Effector memory CD8-positive, alpha-beta T cell (primary cell): ENCODE results near the gene TRERF1.

Experiments
- ATAC-seq: fragments of 150-1000 bp; cut with Tn5 transposase; replicated peaks from 2 replicates; pipeline ENCODE4 v1.10.0; 2021; ENCODE audit warnings: mild to moderate bottlenecking, moderate library complexity
- DNase-seq, 3 experiments: peaks; one replicate each; pipeline ENCODE4 v3.0.0; 2021
- H3K27ac Mint-ChIP-seq, 2 donors: one replicate each; pipeline ENCODE4 v1.8.0; 2022; ENCODE audit warnings: mild to moderate bottlenecking in 2 of 2, mixed read lengths in 2 of 2, moderate library complexity in 2 of 2
- H3K27me3 Mint-ChIP-seq, 2 donors: one replicate each; pipeline ENCODE4 v1.8.0; 2022; ENCODE audit warnings: mixed read lengths in 2 of 2
- H3K36me3 Mint-ChIP-seq: one replicate; pipeline ENCODE4 v1.8.0; 2022; ENCODE audit warnings: mild to moderate bottlenecking, moderate library complexity, mixed read lengths; ENCODE audit not compliant: insufficient read depth
- H3K4me1 Mint-ChIP-seq, 2 donors: one replicate each; pipeline ENCODE4 v1.8.0; 2022; ENCODE audit warnings: low read depth in 2 of 2, mixed read lengths in 2 of 2
- H3K4me3 Mint-ChIP-seq, 2 donors: one replicate each; pipeline ENCODE4 v1.8.0; 2022; ENCODE audit warnings: mild to moderate bottlenecking in 2 of 2, mixed read lengths in 2 of 2, moderate library complexity in 2 of 2
- H3K9me3 Mint-ChIP-seq, 2 donors: one replicate each; pipeline ENCODE4 v1.8.0; 2022; ENCODE audit warnings: mixed read lengths in 2 of 2

The TRERF1 gene

DNA sequence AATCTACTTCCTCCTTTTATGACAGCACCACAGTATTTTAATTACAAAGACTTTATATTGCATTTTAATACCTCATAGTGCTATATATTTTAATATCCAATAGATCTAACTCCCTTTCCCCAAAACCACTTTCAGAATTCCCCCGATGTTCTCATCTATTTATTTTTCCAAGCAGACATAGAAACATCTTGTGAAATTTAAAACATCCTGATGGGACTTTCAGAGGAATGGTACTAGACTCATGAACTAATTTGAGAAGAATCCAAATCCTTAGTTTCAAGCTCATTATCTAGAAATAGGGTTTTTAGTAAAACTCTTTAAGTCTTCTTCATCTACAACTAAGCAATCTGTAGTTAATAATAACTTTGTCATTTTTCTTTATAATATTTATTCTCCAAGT is 97.0 kb downstream of the TRERF1 start:
- H3K9me3 Mint-ChIP-seq = no peaks in the 10 kb centered on the region
- no peaks in the 10 kb centered on the region for H3K27me3 Mint-ChIP-seq
- no peak overlapping the region for H3K4me3 Mint-ChIP-seq
- H3K4me1 Mint-ChIP-seq = peaks cover 23 to 32% of the 10 kb centered on the region in 2 donors
- no peak overlapping the region for H3K27ac Mint-ChIP-seq
- H3K36me3 Mint-ChIP-seq = peaks cover 15% of the 10 kb centered on the region
- DNase-seq (no peak), ATAC-seq (no peak)

DNA sequence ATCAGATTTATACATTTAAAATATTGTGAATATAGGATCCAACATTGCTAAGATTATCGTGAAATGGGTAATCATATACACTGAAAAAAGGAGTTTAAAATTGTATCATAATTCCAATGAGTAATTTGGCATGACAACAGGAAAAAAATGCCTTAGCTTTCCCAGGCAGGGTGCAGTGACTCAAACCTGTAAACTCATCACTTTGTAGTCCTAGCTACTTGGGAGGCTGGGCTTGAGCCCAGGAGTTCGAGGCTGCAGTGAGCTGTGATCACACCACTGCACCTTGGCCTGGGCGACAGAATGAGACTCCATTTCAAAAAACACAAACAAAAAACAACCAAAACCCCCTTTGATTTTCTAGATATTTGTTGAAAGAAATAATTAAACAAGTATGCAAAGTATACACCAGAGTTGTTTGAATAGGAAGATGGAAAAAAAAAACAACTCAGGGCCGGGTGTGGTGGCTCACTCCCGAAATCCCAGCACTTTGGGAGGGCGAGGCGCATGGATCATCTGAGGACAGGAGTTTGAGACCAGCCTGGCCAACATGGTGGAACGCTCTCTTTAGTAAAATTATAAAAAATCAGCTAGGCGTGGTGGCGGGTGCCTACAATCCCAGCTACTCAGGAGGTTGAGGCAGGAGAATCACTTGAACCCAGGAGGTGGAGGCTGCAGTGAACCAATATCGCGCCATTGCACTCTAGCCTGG is 98.7 kb downstream of the TRERF1 start:
- Mint-ChIP-seq H3K27ac (no peak overlapping the region), H3K36me3 (peaks cover 15% of the 10 kb centered on the region), H3K9me3 (no peaks in the 10 kb centered on the region), H3K4me3 (no peak overlapping the region), H3K27me3 (no peaks in the 10 kb centered on the region), H3K4me1 (peaks cover 19 to 25% of the 10 kb centered on the region in 2 donors)
- DNase-seq (no peak), ATAC-seq (no peak)

DNA sequence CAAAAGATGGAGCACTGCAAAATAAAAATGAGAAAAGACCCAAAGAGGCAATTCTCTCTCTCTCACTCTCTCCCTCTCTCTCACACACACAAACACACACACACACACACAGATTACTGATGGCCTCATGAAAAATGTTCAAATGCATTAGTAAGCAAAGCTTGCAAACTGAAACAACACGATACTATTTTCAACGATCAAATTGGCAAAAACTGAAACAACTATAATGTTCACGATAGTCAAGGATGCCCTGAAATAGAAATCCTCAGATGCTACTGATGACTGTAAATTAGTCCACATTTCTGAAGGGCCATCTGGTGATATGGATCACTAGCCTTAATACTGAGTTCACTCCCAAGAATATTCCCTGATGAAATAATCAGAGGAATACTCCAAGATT is 100.8 kb downstream of the TRERF1 start:
- Mint-ChIP-seq H3K27me3 (no peaks in the 10 kb centered on the region), H3K36me3 (peaks cover 4% of the 10 kb centered on the region), H3K4me1 (peaks cover 23 to 28% of the 10 kb centered on the region in 2 donors), H3K4me3 (no peak overlapping the region), H3K9me3 (no peaks in the 10 kb centered on the region), H3K27ac (no peak overlapping the region)
- no peak for ATAC-seq
- DNase-seq = no peak

DNA sequence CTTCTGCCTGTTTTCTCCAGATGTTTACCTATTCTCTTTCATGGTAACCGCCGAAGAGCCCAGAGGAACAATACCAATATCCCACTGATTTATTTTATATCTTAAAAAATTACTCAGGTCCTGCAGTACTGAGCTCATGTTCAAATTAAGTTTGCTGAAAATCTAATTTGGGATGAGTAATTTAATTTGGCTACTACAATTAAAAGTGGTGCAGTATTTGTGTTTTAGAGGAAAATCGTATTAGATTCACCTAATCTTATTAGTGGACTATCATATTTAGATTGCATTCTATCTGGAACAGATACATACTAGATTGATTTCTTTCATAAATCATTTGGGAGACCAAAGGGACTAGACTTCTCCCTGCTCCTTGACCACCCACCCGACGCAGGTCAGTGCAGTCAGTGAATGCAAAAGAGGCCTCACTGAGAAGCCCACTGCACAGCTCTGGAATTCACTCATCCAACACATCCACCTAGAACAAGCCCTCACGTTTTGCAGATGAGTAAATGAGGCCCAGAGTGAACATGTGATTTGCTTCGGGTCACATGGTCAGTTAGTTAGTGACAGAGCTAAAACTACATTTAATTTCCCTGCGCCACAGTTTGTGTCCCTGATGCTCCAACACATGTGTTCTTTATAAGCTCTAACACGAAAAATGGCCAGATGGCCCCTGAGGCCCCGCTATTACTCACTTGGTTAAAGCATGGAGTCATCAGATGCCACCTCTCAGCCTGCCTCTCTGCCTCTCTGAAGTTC is 101.8 kb downstream of the TRERF1 start:
- Mint-ChIP-seq H3K9me3 (no peaks in the 10 kb centered on the region), H3K4me1 (peaks cover 31 to 37% of the 10 kb centered on the region in 2 donors), H3K36me3 (peaks cover 4% of the 10 kb centered on the region), H3K27me3 (no peaks in the 10 kb centered on the region), H3K4me3 (no peak overlapping the region), H3K27ac (no peak overlapping the region)
- DNase-seq = no peak
- ATAC-seq = no peak

DNA sequence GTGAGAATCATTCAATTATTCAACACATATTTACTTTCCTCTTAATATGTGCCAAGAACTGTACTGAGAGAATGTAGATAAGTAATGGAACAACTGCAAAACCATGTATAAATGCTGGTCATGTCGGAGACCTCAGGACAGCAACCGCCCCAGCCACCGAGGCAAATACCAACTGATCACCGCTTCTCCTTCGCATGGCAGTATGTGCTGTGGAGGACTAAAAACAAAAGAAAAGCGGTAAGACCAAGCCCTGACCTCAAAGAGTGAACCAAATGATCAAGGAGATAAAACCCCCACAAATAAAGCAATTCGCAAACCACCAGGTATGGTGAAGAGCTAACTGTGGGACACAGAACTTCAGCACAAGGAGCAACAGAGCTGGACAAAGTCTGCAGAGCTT is 104.3 kb downstream of the TRERF1 start:
- Mint-ChIP-seq H3K27me3 (no peaks in the 10 kb centered on the region), H3K4me3 (peak overlapping the region in 1 of 2 donors; percentile 12), H3K9me3 (no peaks in the 10 kb centered on the region), H3K4me1 (peaks cover 41 to 44% of the 10 kb centered on the region in 2 donors), H3K27ac (peak overlapping the region in 1 of 2 donors; percentile 60), H3K36me3 (peaks cover 4% of the 10 kb centered on the region)
- ATAC-seq (peak; percentile 17), DNase-seq (no peak)

DNA sequence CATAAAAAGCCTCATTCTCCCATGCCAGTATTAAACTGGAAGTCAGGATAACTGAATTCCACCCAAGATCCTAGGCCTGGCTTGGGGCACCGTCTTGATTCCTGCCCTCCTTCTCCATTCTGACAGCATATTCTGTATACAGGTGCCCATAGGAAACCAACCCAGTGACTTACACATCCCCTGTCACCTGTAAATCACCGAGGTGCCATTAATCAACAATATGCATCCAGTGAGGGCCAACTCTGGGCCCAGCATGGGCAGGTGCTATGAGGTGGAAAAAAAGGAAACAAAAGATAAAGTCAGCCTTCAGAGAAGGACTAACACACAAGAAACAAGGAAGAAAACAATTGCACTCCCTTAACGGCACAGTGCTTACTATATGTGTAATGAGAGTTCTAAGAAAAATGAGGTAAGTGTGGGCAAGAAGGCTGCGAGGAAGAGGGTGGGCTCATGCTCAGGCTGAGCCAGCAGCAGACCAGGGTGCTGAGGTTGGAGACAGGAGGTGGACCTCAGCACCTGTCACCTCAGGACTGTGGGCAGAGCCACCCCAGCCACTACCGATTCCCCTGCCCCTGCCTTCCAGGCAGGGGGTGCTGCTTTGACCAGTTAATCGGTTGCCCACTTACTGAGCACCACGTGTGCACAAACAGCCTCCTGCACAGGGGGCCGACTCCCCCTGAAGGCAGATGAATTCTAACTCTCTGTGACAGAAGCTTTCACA is 105.9 kb downstream of the TRERF1 start:
- DNase-seq = no peak
- no peaks in the 10 kb centered on the region for H3K9me3 Mint-ChIP-seq

DNA sequence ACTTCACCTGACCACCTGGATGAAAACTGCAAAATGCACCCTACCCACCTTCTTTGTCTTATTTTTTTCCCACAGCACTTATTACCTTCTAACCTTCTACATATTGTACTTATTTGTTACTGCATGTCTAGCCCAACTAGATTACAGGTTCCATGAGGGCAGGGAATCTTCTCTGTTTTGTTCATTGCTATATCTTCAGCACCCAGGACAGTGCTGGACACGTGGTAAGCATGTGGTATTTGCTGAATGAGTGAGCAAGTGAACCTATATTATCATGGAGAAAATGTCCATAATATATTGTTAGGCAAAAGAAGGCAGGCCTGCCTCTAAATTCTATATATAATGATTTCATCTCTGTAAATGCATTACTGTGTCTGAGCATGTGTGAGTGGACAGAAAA is 107.0 kb downstream of the TRERF1 start:
- ATAC-seq (no peak), DNase-seq (no peak)
- no peaks in the 10 kb centered on the region for H3K9me3 Mint-ChIP-seq
- H3K36me3 Mint-ChIP-seq = peaks cover 4% of the 10 kb centered on the region
- H3K4me3 Mint-ChIP-seq = no peak overlapping the region
- H3K4me1 Mint-ChIP-seq = peaks cover 43 to 57% of the 10 kb centered on the region in 2 donors
- H3K27me3 Mint-ChIP-seq = no peaks in the 10 kb centered on the region
- peak overlapping the region in 1 of 2 donors; percentile 83 for H3K27ac Mint-ChIP-seq

More for the DNA sequence above, 105.9 kb downstream of the TRERF1 start:
- peaks cover 38 to 50% of the 10 kb centered on the region in 2 donors for H3K4me1 Mint-ChIP-seq
- peak; percentile 72 for ATAC-seq
- peak overlapping the region; percentile 3 to 83 for H3K27ac Mint-ChIP-seq
- H3K4me3 Mint-ChIP-seq = peak overlapping the region; percentile 59 to 61
- H3K36me3 Mint-ChIP-seq = peaks cover 4% of the 10 kb centered on the region
- no peaks in the 10 kb centered on the region for H3K27me3 Mint-ChIP-seq

DNA sequence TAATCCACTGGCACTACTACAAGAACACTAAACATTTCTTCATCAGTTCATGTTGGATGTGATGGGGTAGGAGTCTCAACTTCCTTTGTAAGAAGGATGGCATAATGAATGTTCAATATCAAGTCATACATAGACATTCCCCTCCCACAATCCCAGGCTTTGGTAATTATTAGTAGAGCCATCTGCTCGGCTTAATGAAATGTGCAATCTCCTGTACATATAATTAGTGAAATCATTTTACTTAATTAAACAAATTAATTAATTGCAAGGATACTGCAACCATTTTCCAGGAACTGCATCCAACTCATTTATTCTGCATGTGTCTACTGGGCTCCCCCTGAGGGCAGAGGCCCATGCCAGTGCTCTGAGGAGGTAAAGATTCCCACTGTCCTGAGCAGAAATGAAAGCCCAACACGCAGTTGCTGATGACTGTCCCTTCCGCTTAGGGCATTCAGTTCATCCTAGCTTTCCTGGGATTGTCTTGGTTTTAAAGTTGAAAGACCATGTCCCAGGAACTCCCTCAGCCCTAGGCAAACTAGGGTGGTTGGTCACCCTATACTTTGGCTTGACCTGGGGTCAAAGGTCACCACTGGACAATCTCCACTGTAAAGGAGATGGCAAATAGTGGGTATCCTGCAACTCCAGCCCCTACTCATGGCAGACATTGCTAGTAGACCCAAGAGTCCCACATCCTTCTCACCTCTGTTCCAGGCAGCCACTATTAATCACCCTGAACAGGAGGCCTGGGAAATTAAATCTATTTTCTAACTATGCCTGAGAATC is 109.8 kb downstream of the TRERF1 start:
- Mint-ChIP-seq H3K9me3 (no peaks in the 10 kb centered on the region), H3K27ac (no peak overlapping the region), H3K4me1 (peaks cover 52 to 74% of the 10 kb centered on the region in 2 donors), H3K4me3 (no peak overlapping the region), H3K27me3 (no peaks in the 10 kb centered on the region), H3K36me3 (no peaks in the 10 kb centered on the region)
- DNase-seq = no peak
- no peak for ATAC-seq

DNA sequence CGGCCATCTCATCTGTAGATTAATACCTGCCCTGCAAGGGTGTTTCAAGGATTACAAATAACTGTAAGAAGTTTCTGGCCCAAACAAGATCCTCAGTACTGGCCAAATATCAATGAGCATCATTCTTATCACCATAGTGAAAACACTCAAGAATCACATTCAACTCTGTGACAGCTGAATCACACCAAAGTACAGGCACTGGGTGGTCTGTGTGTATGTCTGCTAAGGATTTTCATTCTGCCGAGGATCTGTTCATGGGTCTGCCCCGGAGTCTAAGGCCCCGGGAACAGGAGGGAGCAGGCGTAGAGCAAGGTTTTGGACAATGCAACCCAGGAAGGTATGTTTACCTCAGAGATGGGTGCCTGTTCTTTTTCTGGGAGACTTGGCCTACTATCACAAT is 110.5 kb downstream of the TRERF1 start:
- H3K27me3 Mint-ChIP-seq = no peaks in the 10 kb centered on the region
- H3K4me1 Mint-ChIP-seq = peaks cover 55 to 76% of the 10 kb centered on the region in 2 donors
- H3K9me3 Mint-ChIP-seq = no peaks in the 10 kb centered on the region
- H3K4me3 Mint-ChIP-seq = no peak overlapping the region
- ATAC-seq (no peak), DNase-seq (no peak)
- no peaks in the 10 kb centered on the region for H3K36me3 Mint-ChIP-seq
- H3K27ac Mint-ChIP-seq = peak overlapping the region in 1 of 2 donors; percentile 23

DNA sequence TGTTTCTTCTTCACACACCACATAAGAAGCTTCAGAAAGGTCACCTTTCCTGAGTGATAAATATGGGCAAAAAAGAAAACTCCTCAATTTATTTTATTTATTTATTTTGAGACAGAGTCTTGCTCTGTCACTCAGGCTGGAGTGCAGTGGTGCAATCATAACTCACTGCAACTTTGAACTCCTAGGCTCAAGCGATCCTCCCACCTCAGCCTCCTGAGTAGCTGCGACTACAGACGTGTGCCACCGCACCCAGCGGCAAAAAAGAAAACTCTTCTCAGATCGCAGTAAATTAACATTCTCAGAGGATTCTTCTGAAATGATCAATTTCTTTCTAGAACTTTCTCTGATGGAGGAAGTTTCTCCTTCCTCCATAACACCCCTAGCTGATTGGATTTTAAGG is 111.2 kb downstream of the TRERF1 start:
- no peak for DNase-seq
- Mint-ChIP-seq H3K27me3 (no peaks in the 10 kb centered on the region), H3K27ac (peak overlapping the region; percentile 23 to 82), H3K4me3 (no peak overlapping the region), H3K36me3 (no peaks in the 10 kb centered on the region), H3K9me3 (no peaks in the 10 kb centered on the region), H3K4me1 (peaks cover 54 to 75% of the 10 kb centered on the region in 2 donors)
- no peak for ATAC-seq

DNA sequence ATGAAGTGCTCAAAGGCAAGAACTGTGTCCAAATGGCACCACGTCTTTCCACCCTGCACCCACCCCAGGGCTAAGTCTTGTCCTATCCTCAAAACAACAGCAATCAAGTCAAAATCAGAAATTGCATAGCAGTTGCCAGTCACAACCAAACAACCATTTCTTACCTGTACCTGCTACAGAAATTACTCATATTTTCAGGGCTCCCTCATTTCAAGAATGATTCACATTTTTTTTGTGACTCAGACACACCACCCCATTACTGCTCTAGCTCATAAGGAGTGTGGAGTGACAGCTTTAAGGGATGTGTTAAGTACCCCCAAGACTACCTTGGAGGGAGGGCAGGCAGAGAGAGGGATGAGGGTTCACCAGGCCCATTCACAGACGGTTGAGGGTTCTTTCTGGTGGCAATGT is 111.7 kb downstream of the TRERF1 start:
- peaks cover 51 to 73% of the 10 kb centered on the region in 2 donors for H3K4me1 Mint-ChIP-seq
- ATAC-seq (no peak), DNase-seq (no peak)
- H3K27ac Mint-ChIP-seq = peak overlapping the region in 1 of 2 donors; percentile 82
- H3K36me3 Mint-ChIP-seq = no peaks in the 10 kb centered on the region
- H3K4me3 Mint-ChIP-seq = no peak overlapping the region
- H3K27me3 Mint-ChIP-seq = no peaks in the 10 kb centered on the region
- no peaks in the 10 kb centered on the region for H3K9me3 Mint-ChIP-seq

DNA sequence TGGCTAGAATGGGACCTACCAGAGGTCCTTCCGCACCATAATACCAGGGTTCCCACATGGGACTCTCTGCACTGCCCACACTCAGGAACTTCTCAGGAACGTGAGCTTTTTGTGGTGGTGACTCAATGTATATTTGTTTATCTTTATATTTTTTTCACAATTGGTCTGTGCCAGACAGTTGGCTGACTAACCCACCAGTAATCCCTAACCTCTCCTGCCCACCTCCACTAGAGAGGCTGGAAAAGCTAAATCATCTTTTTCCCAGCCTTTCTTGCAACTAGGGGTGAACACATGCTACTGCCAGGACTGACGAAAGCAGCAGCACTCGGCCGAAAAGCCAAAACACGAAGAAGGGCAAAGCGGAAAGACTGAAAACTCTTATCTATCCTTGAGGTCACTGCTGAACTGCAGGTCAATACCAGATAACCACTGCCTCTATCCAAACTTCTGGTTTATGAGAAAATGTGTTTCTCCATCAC is 112.9 kb downstream of the TRERF1 start:
- Mint-ChIP-seq H3K36me3 (no peaks in the 10 kb centered on the region), H3K27ac (peak overlapping the region in 1 of 2 donors; percentile 17), H3K4me1 (peaks cover 51 to 67% of the 10 kb centered on the region in 2 donors), H3K4me3 (no peak overlapping the region), H3K9me3 (no peaks in the 10 kb centered on the region), H3K27me3 (no peaks in the 10 kb centered on the region)
- no peak for DNase-seq
- ATAC-seq = no peak
